NB4 (cell line): ENCODE measurements around the gene KDM5B.
"Not testable (repeated sequence)": the region's sequence is repeated elsewhere in the genome, so short reads cannot be mapped to it uniquely, and the experiment has no call there.

Experiments used
- DNase-seq: peaks from one replicate; pipeline ENCODE4 v3.0.0; 2010; ENCODE audit warnings: low read depth
- H3K4me3 ChIP-seq: one replicate; pipeline ENCODE4 v1.5.1; 2011; ENCODE audit warnings: mild to moderate bottlenecking, low read depth, low read length, moderate library complexity
- CTCF ChIP-seq: IDR thresholded peaks from one replicate; pipeline ENCODE4 v1.5.1; 2012; ENCODE audit warnings: low read depth, low read length
- MYC ChIP-seq: IDR thresholded peaks from 2 replicates; pipeline ENCODE4 v1.6.1; 2011; ENCODE audit warnings: low read depth, low read length
- POLR2A ChIP-seq: IDR thresholded peaks from 2 replicates; pipeline ENCODE4 v1.6.1; 2011; ENCODE audit warnings: mild to moderate bottlenecking; ENCODE audit not compliant: insufficient read length; ENCODE audit errors: extremely low read depth
- TF ChIP-seq, protein P1 (sequence below): IDR thresholded peaks from 2 replicates; pipeline ENCODE4 v1.6.1; 2011; ENCODE audit warnings: low read depth, low read length

Gene KDM5B

DNA sequence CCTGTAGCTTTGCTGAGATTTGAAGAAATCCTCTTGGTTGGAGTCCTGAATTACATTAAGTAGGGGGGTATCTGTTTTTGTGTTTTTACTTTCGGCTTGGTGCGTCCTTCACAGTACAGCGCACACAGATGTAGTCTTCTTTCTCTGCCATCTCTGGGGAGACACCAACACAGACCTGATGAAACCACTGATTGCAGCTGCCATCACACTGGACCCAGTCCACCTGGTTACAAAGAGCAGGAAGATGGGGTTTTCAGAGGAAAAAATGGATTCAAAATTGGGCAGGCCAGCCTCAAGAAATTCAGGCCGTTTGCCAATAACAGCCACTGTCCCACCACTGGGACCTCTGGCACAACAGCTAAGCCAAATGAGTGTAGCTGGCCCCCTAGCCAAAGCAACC is 79.3 kb downstream of the KDM5B start:
- H3K4me3 ChIP-seq: no peak overlapping the region
- DNase-seq: no peak
- TF ChIP-seq MYC: no peak
- no peak for TF ChIP-seq POLR2A
- TF ChIP-seq CTCF: no peak
- TF ChIP-seq, protein P1, sequence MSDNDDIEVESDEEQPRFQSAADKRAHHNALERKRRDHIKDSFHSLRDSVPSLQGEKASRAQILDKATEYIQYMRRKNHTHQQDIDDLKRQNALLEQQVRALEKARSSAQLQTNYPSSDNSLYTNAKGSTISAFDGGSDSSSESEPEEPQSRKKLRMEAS: no peak

DNA sequence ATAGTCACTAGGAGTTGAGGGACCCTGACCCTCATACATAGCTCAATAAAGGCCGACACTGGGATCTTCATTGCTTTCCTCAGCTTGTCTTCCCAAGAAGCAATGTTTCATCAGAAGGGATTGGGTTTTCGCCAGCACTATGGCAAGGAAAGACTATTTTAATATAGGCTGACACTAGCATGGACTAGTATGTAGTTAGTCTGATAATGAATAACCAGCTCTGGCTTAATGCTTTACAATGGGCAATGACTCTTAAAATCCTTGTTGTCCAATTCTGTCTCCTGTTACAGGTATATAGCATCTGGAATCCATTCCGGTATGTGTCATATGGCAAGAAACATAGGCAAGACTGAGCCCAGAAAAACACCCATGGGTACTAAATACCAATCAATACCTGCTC is 82.7 kb downstream of the KDM5B start:
- DNase-seq: no peak
- no peak overlapping the region for H3K4me3 ChIP-seq
- TF ChIP-seq MYC (no peak), CTCF (no peak), POLR2A (no peak)
- TF ChIP-seq, protein P1: no peak

DNA sequence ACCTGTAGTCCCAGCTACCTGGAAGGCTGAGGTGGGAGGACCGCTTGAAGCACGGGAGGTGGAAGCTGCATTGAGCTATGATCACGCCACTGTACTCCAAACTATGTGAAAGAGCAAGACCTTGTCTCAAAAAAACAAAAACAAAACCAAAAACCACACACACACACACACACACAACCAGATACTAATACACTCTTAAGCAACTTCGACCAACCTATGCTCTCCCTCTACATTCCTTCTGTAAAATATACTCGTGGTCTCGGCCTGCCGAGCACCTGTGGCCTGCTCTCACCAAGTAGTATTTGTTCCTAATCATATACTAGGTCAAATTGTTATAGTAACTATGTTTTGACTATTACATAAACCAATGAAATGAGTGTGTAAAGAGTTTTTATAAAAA is 84.5 kb downstream of the KDM5B start:
- TF ChIP-seq, protein P1: no peak
- TF ChIP-seq MYC (no peak), CTCF (no peak), POLR2A (no peak)
- H3K4me3 ChIP-seq: no peak overlapping the region
- no peak for DNase-seq

DNA sequence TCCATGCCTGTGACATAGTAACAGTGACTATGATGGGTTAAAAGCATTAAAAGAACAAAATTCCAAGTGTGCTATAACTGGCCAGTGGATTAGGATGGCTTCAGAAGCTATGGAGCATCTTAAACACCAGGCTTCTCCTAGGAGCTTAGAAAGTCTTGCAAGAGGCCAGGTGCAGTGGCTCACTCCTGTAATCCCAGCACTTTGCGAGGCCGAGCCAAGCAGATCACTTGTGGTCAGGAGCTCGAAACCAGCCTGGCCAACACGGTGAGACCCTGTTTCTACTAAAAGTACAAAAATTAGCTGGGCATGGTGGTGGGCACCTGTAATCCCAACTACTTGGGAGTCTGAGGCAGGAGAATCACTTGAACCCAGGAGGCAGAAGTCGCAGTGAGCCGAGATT is 85.2 kb downstream of the KDM5B start:
- DNase-seq, H3K4me3 ChIP-seq: not testable (repeated sequence)

DNA sequence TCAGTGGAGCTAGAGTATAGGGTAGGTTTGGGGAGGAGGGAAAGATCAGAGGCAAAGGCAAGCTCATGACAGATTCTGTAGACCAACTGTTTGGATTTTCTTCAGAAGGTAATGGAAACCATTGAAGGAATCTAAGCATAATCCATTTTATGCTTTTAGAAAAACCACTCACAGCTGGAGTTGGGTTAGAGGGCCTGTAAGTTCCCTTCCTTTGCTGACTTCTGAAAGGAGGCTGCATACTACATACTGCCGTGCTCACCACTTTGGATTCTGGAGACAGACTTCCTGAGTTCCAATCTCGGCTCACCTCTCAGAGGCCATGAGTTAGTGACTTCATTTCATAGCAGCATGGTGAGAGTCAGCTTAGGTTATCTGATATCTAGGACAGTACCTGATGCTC is 91.6 kb downstream of the KDM5B start:
- TF ChIP-seq, protein P1: no peak
- TF ChIP-seq POLR2A (no peak), CTCF (no peak)
- no peak for DNase-seq
- H3K4me3 ChIP-seq: no peak overlapping the region

- DNase-seq, H3K4me3 ChIP-seq: not testable (repeated sequence)
Observed at GRCh38 chr1:202714202-202714601, 94.0 kb downstream of the KDM5B start.

- no peak overlapping the region for H3K4me3 ChIP-seq
- TF ChIP-seq CTCF (no peak), POLR2A (no peak), MYC (no peak)
- TF ChIP-seq, protein P1: no peak
- DNase-seq: no peak
Observed at GRCh38 chr1:202713110-202713509, 95.1 kb downstream of the KDM5B start.
